OCI-LY1 (cell line): ENCODE results near the gene CLASRP.

Experiments
- H2AFZ ChIP-seq: fragments of 200-600 bp; sonication (generic), shearing (Covaris generic); 2 replicates; pipeline ENCODE4 v1.6.0; 2014; ENCODE audit warnings: antibody characterized with exemption, mild to moderate bottlenecking, low read length
- H3F3A ChIP-seq: fragments of 200-600 bp; sonication (generic), shearing (Covaris generic); 2 replicates; pipeline ENCODE4 v1.6.0; 2014; ENCODE audit warnings: mild to moderate bottlenecking, antibody characterized with exemption, low read length, moderate library complexity; ENCODE audit not compliant: insufficient read depth
- H3K27ac ChIP-seq: fragments of 200-600 bp; sonication (generic); 2 replicates; pipeline ENCODE4 v1.5.1; 2014; ENCODE audit warnings: low read length, mixed run types, mild to moderate bottlenecking, low read depth; ENCODE audit not compliant: poor library complexity, severe bottlenecking
- H3K27me3 ChIP-seq: fragments of 200-600 bp; sonication (generic); 2 replicates; pipeline ENCODE4 v1.6.0; 2014; ENCODE audit warnings: antibody characterized with exemption, mild to moderate bottlenecking, low read length, moderate library complexity; ENCODE audit not compliant: insufficient read depth
- H3K36me3 ChIP-seq: fragments of 200-600 bp; sonication (generic); 2 replicates; pipeline ENCODE4 v1.6.1; 2014; ENCODE audit warnings: mild to moderate bottlenecking, antibody characterized with exemption, low read length, moderate library complexity, mixed read lengths; ENCODE audit not compliant: insufficient read depth
- H3K4me1 ChIP-seq: fragments of 200-600 bp; sonication (generic); 2 replicates; pipeline ENCODE4 v1.5.1; 2014; ENCODE audit warnings: mild to moderate bottlenecking, low read length, moderate library complexity; ENCODE audit not compliant: insufficient read depth, severe bottlenecking
- H3K4me2 ChIP-seq: fragments of 200-600 bp; sonication (generic), shearing (Covaris generic); 2 replicates; pipeline ENCODE4 v1.6.1; 2014; ENCODE audit warnings: low read length
- H3K4me3 ChIP-seq: fragments of 200-600 bp; sonication (generic); 2 replicates; pipeline ENCODE4 v1.5.1; 2014; ENCODE audit warnings: low read length, low read depth, mild to moderate bottlenecking, mixed read lengths; ENCODE audit not compliant: poor library complexity, severe bottlenecking
- H3K79me2 ChIP-seq: fragments of 200-600 bp; shearing (Covaris generic); 2 replicates; pipeline ENCODE4 v1.6.1; 2016; ENCODE audit warnings: mixed run types, low read length, mixed read lengths; ENCODE audit not compliant: insufficient read depth
- H3K9ac ChIP-seq: fragments of 200-600 bp; sonication (generic), shearing (Covaris generic); 2 replicates; pipeline ENCODE4 v1.6.1; 2014; ENCODE audit warnings: mild to moderate bottlenecking, low read length, mixed read lengths
- H3K9me2 ChIP-seq: fragments of 200-600 bp; sonication (generic), shearing (Covaris generic); 2 replicates; pipeline ENCODE4 v1.6.1; 2014; ENCODE audit warnings: low read depth, mild to moderate bottlenecking, low read length, mixed read lengths
- H3K9me3 ChIP-seq: fragments of 200-600 bp; shearing (Covaris generic); 2 replicates; pipeline ENCODE4 v1.6.1; 2014; ENCODE audit warnings: low read length, mixed read lengths
- H4K20me1 ChIP-seq: fragments of 200-600 bp; sonication (generic), shearing (Covaris generic); 2 replicates; pipeline ENCODE4 v1.6.0; 2016; ENCODE audit warnings: mild to moderate bottlenecking, low read length; ENCODE audit not compliant: insufficient read depth
- EZH2 ChIP-seq: fragments of 200-600 bp; sonication (generic), shearing (Covaris generic); IDR thresholded peaks from 2 replicates; pipeline ENCODE4 v1.8.0; 2017; ENCODE audit warnings: borderline replicate concordance, mixed run types, mild to moderate bottlenecking, antibody characterized with exemption, low read length, moderate library complexity, mixed read lengths
- TF ChIP-seq, protein P1 (sequence below): fragments of 200-600 bp; sonication (generic), shearing (Covaris generic); IDR thresholded peaks from 2 replicates; pipeline ENCODE4 v1.5.1; 2017; ENCODE audit warnings: mild to moderate bottlenecking, antibody characterized with exemption, low read length, moderate library complexity, mixed read lengths

CLASRP gene

DNA sequence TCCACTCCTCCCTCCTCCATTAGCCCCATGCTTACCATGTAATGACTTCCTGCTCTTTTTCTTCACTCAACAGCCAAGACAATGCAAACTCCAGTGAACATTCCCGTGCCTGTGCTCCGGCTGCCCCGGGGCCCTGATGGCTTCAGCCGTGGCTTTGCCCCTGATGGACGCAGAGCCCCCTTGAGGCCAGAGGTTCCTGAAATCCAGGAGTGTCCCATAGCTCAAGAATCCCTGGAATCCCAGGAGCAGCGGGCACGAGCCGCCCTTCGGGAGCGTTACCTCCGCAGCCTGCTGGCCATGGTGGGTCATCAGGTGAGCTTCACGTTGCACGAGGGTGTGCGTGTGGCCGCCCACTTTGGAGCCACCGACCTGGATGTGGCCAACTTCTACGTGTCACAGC is 51.2 kb downstream of the CLASRP start:
- H4K20me1 ChIP-seq = no peaks in the 10 kb centered on the region
- H3F3A ChIP-seq = no peaks in the 10 kb centered on the region
- H3K4me3 ChIP-seq = no peak overlapping the region
- no peaks in the 10 kb centered on the region for H3K27me3 ChIP-seq
- H3K27ac ChIP-seq = no peak overlapping the region
- H3K9ac ChIP-seq = no peak overlapping the region
- H3K4me2 ChIP-seq = no peak overlapping the region
- H3K9me3 ChIP-seq = no peaks in the 10 kb centered on the region
- H3K4me1 ChIP-seq = peaks cover 25% of the 10 kb centered on the region
- H3K36me3 ChIP-seq = peaks cover 48% of the 10 kb centered on the region
- peaks cover 19% of the 10 kb centered on the region for H3K79me2 ChIP-seq
- H3K9me2 ChIP-seq = no peaks in the 10 kb centered on the region
- TF ChIP-seq, protein P1, sequence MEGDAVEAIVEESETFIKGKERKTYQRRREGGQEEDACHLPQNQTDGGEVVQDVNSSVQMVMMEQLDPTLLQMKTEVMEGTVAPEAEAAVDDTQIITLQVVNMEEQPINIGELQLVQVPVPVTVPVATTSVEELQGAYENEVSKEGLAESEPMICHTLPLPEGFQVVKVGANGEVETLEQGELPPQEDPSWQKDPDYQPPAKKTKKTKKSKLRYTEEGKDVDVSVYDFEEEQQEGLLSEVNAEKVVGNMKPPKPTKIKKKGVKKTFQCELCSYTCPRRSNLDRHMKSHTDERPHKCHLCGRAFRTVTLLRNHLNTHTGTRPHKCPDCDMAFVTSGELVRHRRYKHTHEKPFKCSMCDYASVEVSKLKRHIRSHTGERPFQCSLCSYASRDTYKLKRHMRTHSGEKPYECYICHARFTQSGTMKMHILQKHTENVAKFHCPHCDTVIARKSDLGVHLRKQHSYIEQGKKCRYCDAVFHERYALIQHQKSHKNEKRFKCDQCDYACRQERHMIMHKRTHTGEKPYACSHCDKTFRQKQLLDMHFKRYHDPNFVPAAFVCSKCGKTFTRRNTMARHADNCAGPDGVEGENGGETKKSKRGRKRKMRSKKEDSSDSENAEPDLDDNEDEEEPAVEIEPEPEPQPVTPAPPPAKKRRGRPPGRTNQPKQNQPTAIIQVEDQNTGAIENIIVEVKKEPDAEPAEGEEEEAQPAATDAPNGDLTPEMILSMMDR = no peak
- no peak for TF ChIP-seq EZH2
- no peak overlapping the region for H2AFZ ChIP-seq

DNA sequence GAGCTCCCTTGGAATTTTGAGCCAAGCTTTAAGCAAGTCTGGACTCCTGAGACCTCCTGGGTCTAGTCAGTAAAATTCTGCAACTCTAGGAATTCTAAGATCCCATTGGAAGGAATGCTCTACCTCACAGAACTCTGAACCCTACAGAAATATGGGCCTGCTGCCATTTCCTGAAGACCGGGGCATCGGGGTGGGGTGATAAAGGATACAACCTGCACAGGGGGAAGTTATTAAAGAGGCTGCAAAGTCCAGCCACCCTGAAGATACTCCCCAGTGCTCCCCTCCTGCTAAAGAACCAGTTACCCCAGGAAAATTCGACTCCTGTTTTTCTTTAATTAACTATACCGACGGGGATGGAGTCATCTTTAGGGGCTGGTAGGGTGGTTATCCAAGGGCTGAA is 51.8 kb downstream of the CLASRP start:
- TF ChIP-seq, protein P1 = no peak
- no peak for TF ChIP-seq EZH2
- Histone ChIP-seq H3K27ac (no peak overlapping the region), H3K36me3 (peaks cover 44% of the 10 kb centered on the region), H3K9me3 (no peaks in the 10 kb centered on the region), H3F3A (no peaks in the 10 kb centered on the region), H4K20me1 (no peaks in the 10 kb centered on the region), H3K79me2 (peaks cover 24% of the 10 kb centered on the region), H3K9ac (no peak overlapping the region), H3K4me1 (peaks cover 30% of the 10 kb centered on the region), H3K4me2 (no peak overlapping the region), H3K9me2 (no peaks in the 10 kb centered on the region), H2AFZ (no peak overlapping the region), H3K27me3 (no peaks in the 10 kb centered on the region), H3K4me3 (no peak overlapping the region)

DNA sequence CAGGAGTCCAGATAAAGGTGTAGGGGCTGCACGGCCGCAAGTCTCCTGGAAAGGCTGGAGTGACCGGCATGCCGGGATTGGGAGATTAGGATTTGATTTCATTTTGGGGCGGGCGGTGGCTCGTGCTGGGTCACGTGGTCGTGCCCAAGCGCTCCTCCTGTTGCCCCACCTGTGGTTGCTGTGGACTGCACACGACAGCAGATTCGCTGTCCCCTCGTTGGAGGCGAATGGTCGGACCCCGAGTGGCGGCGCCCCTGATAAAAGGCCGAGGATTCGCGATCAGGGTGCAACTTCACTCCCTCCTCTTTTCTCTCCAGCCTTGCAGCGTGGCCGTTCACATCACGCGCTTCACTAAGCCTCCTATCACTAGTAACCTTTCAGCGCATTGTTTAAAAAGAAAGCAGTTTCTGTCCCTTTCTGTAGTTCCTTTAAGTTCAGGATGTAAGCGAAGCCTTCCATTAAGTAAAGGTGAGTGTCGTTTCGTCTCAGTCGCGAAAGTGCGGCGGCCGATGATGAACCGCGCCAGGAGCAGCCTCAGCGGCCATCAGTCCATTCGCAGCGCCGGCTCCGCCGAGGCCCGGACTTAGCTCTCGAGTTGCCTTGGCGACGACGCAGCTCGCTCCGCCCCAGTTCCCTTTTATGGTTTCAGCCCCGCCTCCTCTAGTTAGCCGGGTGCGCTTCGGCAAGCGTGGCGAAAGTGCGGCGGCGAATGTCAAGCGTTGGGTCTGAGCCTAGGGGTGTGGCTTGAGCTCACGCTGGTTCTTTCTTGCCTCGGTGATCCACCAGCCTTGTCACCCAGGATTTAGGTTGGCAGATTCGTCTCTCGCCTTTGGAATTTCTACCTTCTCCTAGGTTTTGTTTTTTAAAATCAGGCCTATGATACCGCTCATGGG is 52.4 kb downstream of the CLASRP start:
- H3K79me2 ChIP-seq = peaks cover 31% of the 10 kb centered on the region

More for the DNA sequence above, 52.4 kb downstream of the CLASRP start:
- no peaks in the 10 kb centered on the region for H3K27me3 ChIP-seq
- peak overlapping the region; percentile 96 for H3K4me2 ChIP-seq
- peak overlapping the region; percentile 80 for H3K4me3 ChIP-seq
- H3K9me3 ChIP-seq = no peaks in the 10 kb centered on the region
- H3F3A ChIP-seq = no peaks in the 10 kb centered on the region
- H3K9me2 ChIP-seq = no peaks in the 10 kb centered on the region
- peak overlapping the region; percentile 83 for H3K27ac ChIP-seq
- peaks cover 41% of the 10 kb centered on the region for H3K36me3 ChIP-seq
- peak overlapping the region; percentile 89 for H3K9ac ChIP-seq
- no peak overlapping the region for H2AFZ ChIP-seq
- H4K20me1 ChIP-seq = no peaks in the 10 kb centered on the region
- TF ChIP-seq, protein P1 = no peak
- TF ChIP-seq EZH2 = no peak
- peaks cover 36% of the 10 kb centered on the region for H3K4me1 ChIP-seq
